ENCODE results near the gene CRHR1.

CRHR1 gene

GRCh38 chr17:45759761-45760160 lies 24.4 kb upstream of the CRHR1 start:
- no peak for DNase-seq (ENCODE audit: low spot score)

DNA sequence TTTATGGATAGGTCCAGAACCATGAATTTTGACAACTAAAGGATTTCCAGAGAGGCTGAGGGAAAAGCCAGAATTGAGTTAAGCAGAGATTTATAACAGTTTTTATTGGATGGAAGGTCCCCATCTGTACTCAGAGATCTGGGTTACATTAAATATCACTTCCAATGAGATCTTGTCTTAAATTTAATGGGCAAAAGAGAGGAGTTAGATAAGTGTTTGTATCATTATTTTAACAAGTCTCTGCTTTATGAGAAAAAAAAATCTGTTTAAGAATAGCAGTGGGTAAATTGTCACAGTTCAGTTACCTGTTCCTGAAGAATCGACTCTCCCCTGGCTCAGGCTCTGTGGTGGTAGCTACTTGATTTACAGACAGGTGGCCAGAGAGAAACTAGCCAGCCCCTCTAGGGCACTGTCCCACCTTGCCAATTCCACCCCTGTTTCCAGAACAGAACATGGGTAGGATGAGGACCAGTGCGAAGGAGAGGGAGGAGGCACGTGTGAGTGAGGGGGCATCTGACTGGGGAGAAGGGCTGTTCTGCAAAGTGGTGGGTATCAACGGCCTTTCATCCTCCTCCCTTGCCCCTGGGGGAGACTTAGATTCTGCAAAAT lies 22.1 kb upstream of the CRHR1 start:
- DNase-seq (ENCODE audit: low spot score), result no peak

DNA sequence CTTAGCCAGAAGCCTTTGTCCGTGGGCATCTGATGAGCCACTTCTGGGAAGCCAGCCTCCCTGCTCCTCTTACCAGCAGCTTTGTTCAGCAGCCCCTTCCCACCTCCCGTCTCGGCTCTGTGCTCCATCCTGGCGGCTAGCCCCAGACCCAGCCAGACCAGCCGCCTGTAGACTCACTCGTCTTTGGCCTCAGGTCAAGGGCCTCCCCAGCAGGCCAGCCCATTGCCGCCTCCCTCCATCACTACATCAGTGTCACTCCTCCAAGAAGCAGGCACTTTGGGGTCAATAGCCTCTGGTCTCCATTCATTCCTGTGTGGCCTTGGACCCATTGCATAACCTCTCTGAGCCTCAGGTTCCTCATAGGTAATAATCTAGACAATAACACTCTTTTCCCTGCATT lies 20.9 kb upstream of the CRHR1 start:
- no peak for DNase-seq (ENCODE audit: low spot score)

DNA sequence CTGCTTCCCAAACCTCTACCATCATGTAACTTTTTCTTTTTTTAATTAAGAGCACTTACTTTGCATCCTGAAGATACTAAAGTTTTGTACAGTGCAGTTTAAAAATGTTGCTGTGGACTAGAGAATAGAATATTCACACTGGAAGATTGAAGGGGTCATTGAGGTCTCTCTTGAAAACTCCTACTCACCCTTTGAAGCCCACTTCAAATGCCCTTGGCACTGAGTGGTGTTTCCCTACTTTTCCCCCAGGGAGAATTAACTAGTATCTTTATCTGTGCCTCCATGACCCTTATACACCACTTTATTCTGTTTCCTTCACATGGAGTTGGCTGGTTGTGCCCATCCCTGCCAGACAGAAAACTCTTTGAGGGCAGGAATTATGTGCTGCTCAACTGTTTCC lies 19.6 kb upstream of the CRHR1 start:
- no peak for DNase-seq (ENCODE audit: low spot score)

- DNase-seq (ENCODE audit: low spot score), result no peak
Measured at GRCh38 chr17:45768000-45768399, 16.1 kb upstream of the CRHR1 start.

GRCh38 chr17:45770632-45771270 lies 13.4 kb upstream of the CRHR1 start:
- no peak for DNase-seq (ENCODE audit: low spot score)

DNA sequence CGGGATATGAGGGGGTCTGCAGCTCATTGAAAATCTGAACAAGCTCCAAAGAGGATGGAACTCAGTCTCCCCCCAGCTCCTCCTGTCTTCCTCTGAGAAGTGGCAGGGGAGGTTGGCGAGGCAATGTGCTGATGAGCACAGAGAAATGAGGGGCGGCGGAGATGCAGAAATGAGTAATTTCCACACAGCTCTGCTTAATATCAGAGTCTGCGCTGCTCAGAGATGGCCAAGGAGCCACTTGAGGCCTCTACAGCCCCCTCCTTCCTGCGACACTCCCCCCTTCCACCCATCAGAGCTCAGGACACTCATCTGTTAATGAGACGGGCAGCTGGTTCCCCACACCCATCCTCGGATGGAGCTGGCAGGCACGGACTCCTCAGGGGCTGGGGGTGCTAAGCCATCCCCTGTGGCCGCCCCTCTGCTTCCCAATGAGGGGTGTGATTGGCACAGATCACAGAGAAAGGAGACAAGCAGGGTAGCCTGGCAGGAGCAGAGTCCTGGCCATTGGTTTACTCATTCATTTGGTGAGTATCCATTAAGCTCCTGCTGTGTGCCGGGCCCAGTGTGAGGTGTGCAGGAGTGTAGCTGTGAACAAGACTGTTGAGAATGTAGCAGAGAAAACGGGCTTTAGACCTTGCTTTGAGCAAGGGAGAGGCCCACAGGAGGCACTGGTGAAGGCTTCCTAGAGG lies 12.7 kb upstream of the CRHR1 start:
- DNase-seq (ENCODE audit: low spot score), result no peak

- no peak for DNase-seq (ENCODE audit: low spot score)
Measured at GRCh38 chr17:45775148-45775547, 9.0 kb upstream of the CRHR1 start.

GRCh38 chr17:45775576-45776011 lies 8.5 kb upstream of the CRHR1 start:
- DNase-seq (ENCODE audit: low spot score), result no peak

DNA sequence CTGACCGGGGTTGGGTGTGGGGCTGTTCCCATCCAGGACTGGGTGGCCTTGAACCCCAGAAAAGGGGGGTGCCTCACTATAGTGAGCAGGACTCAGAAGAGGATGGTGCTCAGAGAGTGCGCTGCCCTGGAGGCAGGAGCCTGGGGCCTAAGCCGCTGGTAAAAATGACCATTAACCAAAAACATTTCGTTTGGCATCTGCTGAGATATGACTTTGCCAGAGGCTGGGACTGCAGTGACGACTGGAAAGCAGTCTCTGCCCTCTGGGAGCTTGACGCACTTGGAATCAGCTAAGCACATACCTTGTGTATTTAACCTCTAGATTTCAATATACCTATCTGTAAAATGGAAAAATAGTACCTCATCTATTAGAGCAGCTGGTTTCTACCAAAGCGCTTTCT lies 7.2 kb upstream of the CRHR1 start:
- no peak for DNase-seq (ENCODE audit: low spot score)

DNA sequence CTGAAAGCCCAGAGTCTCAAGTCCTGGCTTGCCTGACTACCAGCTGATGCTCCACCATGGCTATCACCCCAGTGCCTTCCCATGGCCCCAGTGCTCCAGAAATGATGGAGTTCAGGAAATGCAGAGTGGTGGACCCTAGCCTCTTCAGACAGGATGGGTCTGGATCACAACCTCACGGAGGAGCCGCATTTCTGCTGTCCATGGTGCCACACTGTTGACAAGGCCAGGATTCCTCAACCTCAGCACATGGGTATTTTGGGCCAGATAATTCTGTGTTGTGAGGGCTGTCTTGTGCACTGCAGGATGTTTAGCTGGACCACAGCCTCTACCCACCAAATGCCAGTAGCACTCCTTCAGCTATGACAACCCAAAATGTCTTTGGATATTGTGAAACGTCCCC lies 6.7 kb upstream of the CRHR1 start:
- DNase-seq (ENCODE audit: low spot score), result no peak

GRCh38 chr17:45780921-45781320 lies 3.2 kb upstream of the CRHR1 start:
- no peak for DNase-seq (ENCODE audit: low spot score)

GRCh38 chr17:45782889-45783592 lies 1.1 kb upstream of the CRHR1 start:
- DNase-seq (ENCODE audit: low spot score), result no peak

GRCh38 chr17:45783593-45784292 lies 377 bp upstream of the CRHR1 start:
- DNase-seq (ENCODE audit: low spot score), result no peak

DNA sequence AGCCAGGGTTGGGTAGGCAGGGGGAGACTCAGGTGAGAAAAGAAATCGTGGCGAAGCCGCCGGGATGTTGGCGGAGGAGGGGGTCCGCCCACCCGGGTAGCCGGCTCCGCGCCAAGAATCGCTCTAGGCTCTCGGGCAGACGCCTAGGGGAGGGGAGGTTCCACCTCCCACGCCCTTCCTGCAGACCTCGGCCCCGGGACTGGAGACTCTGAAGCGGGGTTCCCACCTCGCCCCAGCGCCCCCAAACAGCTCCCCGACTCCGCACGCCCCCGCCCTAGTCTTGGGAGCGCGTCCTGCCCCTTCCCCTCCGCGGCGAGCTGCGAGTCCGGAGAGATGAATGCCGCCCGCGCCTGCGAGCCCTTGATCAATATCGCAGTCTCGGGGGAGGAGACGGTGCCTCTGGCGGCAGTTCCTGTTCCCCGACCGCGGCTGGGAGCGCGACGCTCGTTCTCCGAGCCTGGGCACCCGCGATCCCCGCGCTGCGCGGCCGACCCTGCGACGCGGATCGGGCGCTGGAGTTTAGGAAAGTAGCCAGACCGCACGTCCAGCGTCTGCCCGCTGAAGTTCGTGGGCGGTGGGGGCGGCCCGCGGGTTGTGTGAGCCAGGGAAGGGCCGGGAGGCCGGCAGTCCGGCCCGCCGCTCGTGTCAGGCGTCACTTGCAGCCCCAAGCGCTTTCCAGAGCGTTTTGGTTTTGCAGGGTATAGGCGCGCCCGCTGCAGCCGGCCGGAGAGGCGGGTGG lies 790 bp downstream of the CRHR1 start:
- DNase-seq (ENCODE audit: low spot score), result no peak

DNA sequence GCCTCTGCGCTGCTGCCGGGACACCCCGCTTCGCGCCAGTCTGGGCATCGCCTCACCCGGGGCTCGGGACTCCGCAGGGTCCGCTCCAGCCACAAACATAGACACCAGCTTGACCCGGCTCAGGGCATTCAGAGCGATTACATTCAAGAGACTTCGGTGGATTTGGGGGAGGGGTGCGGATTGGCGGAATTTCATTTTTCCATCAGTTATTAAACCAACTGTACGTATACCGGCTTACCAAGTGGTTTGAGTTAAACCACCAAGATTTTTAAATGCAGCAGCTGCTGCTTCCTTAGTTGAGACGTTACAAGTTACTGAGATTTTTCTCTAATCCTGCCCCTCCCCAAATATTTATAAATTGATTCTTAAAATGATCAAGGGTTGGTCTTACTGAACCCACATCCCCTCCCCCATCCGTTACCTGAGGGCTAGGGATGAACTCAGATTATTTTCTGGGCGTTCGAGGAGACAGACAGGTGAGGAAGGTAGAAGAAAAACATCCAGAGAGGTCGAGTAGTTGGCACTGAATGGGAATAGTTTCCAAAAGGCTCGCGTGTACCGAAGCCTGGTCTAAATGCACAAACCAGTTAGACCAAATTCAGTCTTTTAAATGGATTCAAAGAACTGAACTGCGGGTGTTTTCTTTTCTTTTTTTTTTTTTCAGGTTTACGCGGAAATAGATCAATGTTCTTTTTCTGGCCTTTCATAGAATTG lies 1.5 kb downstream of the CRHR1 start:
- DNase-seq (ENCODE audit: low spot score), result no peak

- no peak for DNase-seq (ENCODE audit: low spot score)
Measured at GRCh38 chr17:45786349-45786748, 2.2 kb downstream of the CRHR1 start.

DNA sequence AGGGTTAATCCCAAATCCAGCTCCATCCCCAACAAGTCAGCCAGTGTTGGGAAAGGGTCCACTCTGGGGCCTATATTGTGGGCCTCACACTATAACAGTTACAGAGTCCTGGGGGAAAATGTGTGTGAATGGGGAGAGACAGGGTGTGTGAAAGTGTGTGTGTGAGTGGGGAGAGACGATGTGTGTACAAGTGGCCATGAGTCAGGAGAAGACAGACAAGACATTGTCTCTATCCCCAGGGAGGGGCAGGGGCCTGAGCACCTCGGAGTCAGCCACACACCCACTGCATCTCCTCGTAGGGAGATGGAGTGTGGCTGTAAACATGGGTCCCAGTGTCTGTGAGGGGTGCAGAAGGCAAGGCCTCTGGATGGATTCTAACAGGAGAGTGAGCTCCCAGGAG lies 2.9 kb downstream of the CRHR1 start:
- DNase-seq (ENCODE audit: low spot score), result peak; percentile 50

GRCh38 chr17:45787656-45788055 lies 3.5 kb downstream of the CRHR1 start:
- DNase-seq (ENCODE audit: low spot score), result no peak

GRCh38 chr17:45788057-45788456 lies 3.9 kb downstream of the CRHR1 start:
- no peak for DNase-seq (ENCODE audit: low spot score)

DNA sequence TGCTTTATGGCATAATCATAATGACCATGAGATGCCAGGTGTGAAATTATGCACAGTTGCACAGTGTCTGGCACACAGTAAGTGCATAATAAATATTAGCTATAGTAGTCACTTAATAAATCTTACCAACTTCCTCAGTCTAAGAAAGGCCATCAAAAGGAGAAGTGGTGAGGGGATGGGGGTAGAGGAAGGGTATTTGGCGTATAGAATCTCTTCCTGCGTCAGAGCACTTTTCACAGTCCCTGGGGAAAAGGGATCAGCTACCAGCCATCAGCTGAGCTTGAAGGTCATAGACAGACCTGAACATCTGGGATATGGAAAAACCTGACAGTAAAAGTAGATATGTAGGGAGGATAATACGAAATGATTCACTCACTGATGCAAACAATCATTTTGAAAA lies 5.8 kb downstream of the CRHR1 start:
- DNase-seq (ENCODE audit: low spot score), result no peak

Data from COLO829 (cell line).